Karpas-422 (cell line): Measurements from ENCODE around the gene SLTM. TPM values are rescaled to one million over a fixed set of nuclear protein-coding genes. Genes with fewer than 3 reads are reported as not detected.

Source experiments
- DNase-seq: peaks from one replicate; pipeline ENCODE4 v3.0.0-alpha.2; 2015
- H2AFZ ChIP-seq: fragments of 200-600 bp; sonication (generic); 2 replicates; pipeline ENCODE4 v1.6.1; 2014; ENCODE audit warnings: antibody characterized with exemption, low read length, mixed read lengths
- H3K27ac ChIP-seq: fragments of 200-600 bp; sonication (generic); 2 replicates; pipeline ENCODE4 v1.5.1; 2014; ENCODE audit warnings: mild to moderate bottlenecking, low read length, moderate library complexity
- H3K27me3 ChIP-seq: fragments of 200-600 bp; sonication (generic); 2 replicates; pipeline ENCODE4 v1.6.1; 2014; ENCODE audit warnings: low read length, mixed read lengths
- H3K36me3 ChIP-seq: fragments of 200-600 bp; sonication (generic); 2 replicates; pipeline ENCODE4 v1.6.1; 2014; ENCODE audit warnings: low read length, mixed read lengths; ENCODE audit not compliant: insufficient read depth
- H3K4me1 ChIP-seq: fragments of 200-600 bp; sonication (generic); 2 replicates; pipeline ENCODE4 v1.6.1; 2014; ENCODE audit warnings: mild to moderate bottlenecking, low read length, mixed read lengths
- H3K4me2 ChIP-seq: fragments of 200-600 bp; sonication (generic); 2 replicates; pipeline ENCODE4 v1.6.1; 2014; ENCODE audit warnings: low read length, low read depth, mild to moderate bottlenecking; ENCODE audit not compliant: poor library complexity, severe bottlenecking
- H3K4me3 ChIP-seq: fragments of 200-600 bp; sonication (generic); 2 replicates; pipeline ENCODE4 v1.5.1; 2014; ENCODE audit warnings: mild to moderate bottlenecking, antibody characterized with exemption, low read length, mixed read lengths
- H3K79me2 ChIP-seq: fragments of 200-600 bp; sonication (generic); 2 replicates; pipeline ENCODE4 v1.6.1; 2014; ENCODE audit warnings: mild to moderate bottlenecking, low read length, mixed read lengths
- H3K9ac ChIP-seq: fragments of 200-600 bp; sonication (generic); 2 replicates; pipeline ENCODE4 v1.6.0; 2014; ENCODE audit warnings: low read length
- H3K9me2 ChIP-seq: fragments of 200-600 bp; sonication (generic), shearing (Covaris generic); replicated peaks from 2 replicates; pipeline ENCODE4 v1.6.0; 2014; ENCODE audit warnings: mild to moderate bottlenecking, low read length, moderate library complexity; ENCODE audit not compliant: insufficient read depth
- H3K9me3 ChIP-seq: fragments of 300-700, 200-600 bp; sonication (generic); 2 replicates; pipeline ENCODE4 v1.6.1; 2014; ENCODE audit warnings: low read length, mixed read lengths
- H4K20me1 ChIP-seq: fragments of 200-600 bp; sonication (generic); 2 replicates; pipeline ENCODE4 v1.6.1; 2014; ENCODE audit warnings: mild to moderate bottlenecking, antibody characterized with exemption, low read length, low read depth; ENCODE audit not compliant: insufficient read depth
- total RNA-seq: library from RNA; depleted of rRNA; stranded (reverse); fragments of >200 nt; shearing (Covaris generic); gene quantifications from 2 replicates; pipeline ENCODE4 v1.2.3, GENCODE V29; 2014; ENCODE audit warnings: low replicate concordance

The SLTM gene
- total RNA-seq, 1 experiment from 2014 or later = 119 TPM

- Histone ChIP-seq H2AFZ (no peak overlapping the region), H3K9me3 (no peaks in the 10 kb centered on the region), H3K27me3 (no peaks in the 10 kb centered on the region), H3K4me3 (no peak overlapping the region), H3K9me2 (no peaks in the 10 kb centered on the region), H3K27ac (no peak overlapping the region), H3K79me2 (0 out of 2 replicates have a peak, but pooled peaks cover 3% of the 10 kb centered on the region), H3K36me3 (peaks cover 51% of the 10 kb centered on the region), H3K4me2 (no peak overlapping the region), H4K20me1 (no peaks in the 10 kb centered on the region), H3K4me1 (no peaks in the 10 kb centered on the region), H3K9ac (no peak overlapping the region)
- no peak for DNase-seq
Measured at GRCh38 chr15:58880320-58880719, 53.2 kb downstream of the SLTM start.

- H3K4me3 ChIP-seq = no peak overlapping the region
- no peaks in the 10 kb centered on the region for H3K9me3 ChIP-seq
- DNase-seq = no peak
- H3K27ac ChIP-seq = no peak overlapping the region
- H3K36me3 ChIP-seq = peaks cover 42% of the 10 kb centered on the region
- H3K79me2 ChIP-seq = 0 out of 2 replicates have a peak, but pooled peaks cover 3% of the 10 kb centered on the region
- no peaks in the 10 kb centered on the region for H3K4me1 ChIP-seq
- H3K4me2 ChIP-seq = no peak overlapping the region
- H3K27me3 ChIP-seq = no peaks in the 10 kb centered on the region
- no peaks in the 10 kb centered on the region for H4K20me1 ChIP-seq
- H3K9me2 ChIP-seq = no peaks in the 10 kb centered on the region
- H2AFZ ChIP-seq = no peak overlapping the region
- H3K9ac ChIP-seq = no peak overlapping the region
Measured at GRCh38 chr15:58877999-58878825, 55.3 kb downstream of the SLTM start.

- no peaks in the 10 kb centered on the region for H3K4me1 ChIP-seq
- no peaks in the 10 kb centered on the region for H3K79me2 ChIP-seq
- H3K27ac ChIP-seq = no peak overlapping the region
- H4K20me1 ChIP-seq = no peaks in the 10 kb centered on the region
- H3K27me3 ChIP-seq = no peaks in the 10 kb centered on the region
- H3K36me3 ChIP-seq = peaks cover 38% of the 10 kb centered on the region
- DNase-seq = no peak
- H3K9ac ChIP-seq = no peak overlapping the region
- no peaks in the 10 kb centered on the region for H3K9me2 ChIP-seq
- H2AFZ ChIP-seq = no peak overlapping the region
- no peak overlapping the region for H3K4me2 ChIP-seq
- H3K4me3 ChIP-seq = no peak overlapping the region
- H3K9me3 ChIP-seq = no peaks in the 10 kb centered on the region
Measured at GRCh38 chr15:58876306-58877106, 57.0 kb downstream of the SLTM start.

DNA sequence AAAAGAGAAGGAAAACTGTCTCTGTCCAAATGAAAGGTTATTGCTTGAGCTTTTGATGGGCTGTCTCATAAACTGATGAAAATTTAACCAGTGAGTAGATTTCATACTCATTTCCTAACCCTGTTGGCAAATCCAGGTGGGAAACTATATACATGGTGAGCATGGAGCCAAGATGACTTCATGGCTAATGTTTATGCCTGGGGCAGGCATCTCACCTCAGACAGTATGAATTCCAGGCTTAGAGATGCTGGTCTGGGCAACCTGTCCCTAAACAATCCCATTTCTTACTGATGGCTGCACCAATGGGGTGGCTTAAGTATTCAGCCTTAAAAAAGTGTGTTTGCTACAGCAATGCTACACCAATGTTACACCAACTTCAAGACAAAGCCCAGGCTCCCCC lies 58.1 kb downstream of the SLTM start:
- Histone ChIP-seq H4K20me1 (no peaks in the 10 kb centered on the region), H3K4me1 (no peaks in the 10 kb centered on the region), H3K9ac (no peak overlapping the region), H3K36me3 (peaks cover 27% of the 10 kb centered on the region), H3K9me3 (no peaks in the 10 kb centered on the region), H3K4me3 (no peak overlapping the region), H2AFZ (no peak overlapping the region), H3K9me2 (no peaks in the 10 kb centered on the region), H3K4me2 (no peak overlapping the region), H3K27ac (no peak overlapping the region), H3K27me3 (no peaks in the 10 kb centered on the region), H3K79me2 (no peaks in the 10 kb centered on the region)
- DNase-seq = no peak

- Histone ChIP-seq H3K9me3 (no peaks in the 10 kb centered on the region), H3K79me2 (no peaks in the 10 kb centered on the region), H3K9me2 (no peaks in the 10 kb centered on the region), H3K4me3 (no peak overlapping the region), H3K27ac (no peak overlapping the region), H3K9ac (no peak overlapping the region), H4K20me1 (no peaks in the 10 kb centered on the region), H3K4me1 (no peaks in the 10 kb centered on the region), H2AFZ (no peak overlapping the region), H3K36me3 (peaks cover 7% of the 10 kb centered on the region), H3K4me2 (no peak overlapping the region), H3K27me3 (no peaks in the 10 kb centered on the region)
- DNase-seq = no peak
Measured at GRCh38 chr15:58873267-58873666, 60.2 kb downstream of the SLTM start.

- Histone ChIP-seq H3K4me2 (no peak overlapping the region), H3K9me3 (no peaks in the 10 kb centered on the region), H3K27me3 (no peaks in the 10 kb centered on the region), H4K20me1 (no peaks in the 10 kb centered on the region), H3K36me3 (no peaks in the 10 kb centered on the region), H3K9me2 (no peaks in the 10 kb centered on the region), H2AFZ (no peak overlapping the region), H3K9ac (no peak overlapping the region), H3K4me3 (no peak overlapping the region), H3K79me2 (no peaks in the 10 kb centered on the region), H3K27ac (no peak overlapping the region), H3K4me1 (no peaks in the 10 kb centered on the region)
- DNase-seq = no peak
Measured at GRCh38 chr15:58870451-58870850, 63.0 kb downstream of the SLTM start.

DNA sequence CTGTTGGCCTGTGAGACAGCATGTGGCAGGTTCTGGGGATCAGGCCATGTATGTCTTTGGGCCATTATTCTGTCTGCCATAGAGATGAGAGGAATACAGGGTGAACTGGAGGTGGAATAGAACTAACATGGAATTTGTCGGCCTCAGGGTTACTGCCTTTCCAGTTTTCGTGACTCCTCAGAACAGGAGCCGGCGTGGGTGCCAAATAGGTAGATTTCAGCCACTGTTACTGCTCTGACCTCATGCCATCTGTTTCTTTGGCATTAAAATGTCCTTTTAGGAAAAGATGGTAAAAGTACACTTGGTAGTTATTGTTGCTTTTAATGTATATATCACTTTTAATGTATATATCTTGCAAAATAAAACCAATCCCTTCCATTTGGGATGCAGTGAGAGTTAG lies 65.6 kb downstream of the SLTM start:
- Histone ChIP-seq H3K9me2 (no peaks in the 10 kb centered on the region), H2AFZ (no peak overlapping the region), H3K9me3 (no peaks in the 10 kb centered on the region), H3K9ac (no peak overlapping the region), H3K79me2 (no peaks in the 10 kb centered on the region), H3K36me3 (no peaks in the 10 kb centered on the region), H3K4me3 (no peak overlapping the region), H4K20me1 (no peaks in the 10 kb centered on the region), H3K27ac (no peak overlapping the region), H3K27me3 (no peaks in the 10 kb centered on the region), H3K4me2 (no peak overlapping the region), H3K4me1 (no peaks in the 10 kb centered on the region)
- DNase-seq = no peak

DNA sequence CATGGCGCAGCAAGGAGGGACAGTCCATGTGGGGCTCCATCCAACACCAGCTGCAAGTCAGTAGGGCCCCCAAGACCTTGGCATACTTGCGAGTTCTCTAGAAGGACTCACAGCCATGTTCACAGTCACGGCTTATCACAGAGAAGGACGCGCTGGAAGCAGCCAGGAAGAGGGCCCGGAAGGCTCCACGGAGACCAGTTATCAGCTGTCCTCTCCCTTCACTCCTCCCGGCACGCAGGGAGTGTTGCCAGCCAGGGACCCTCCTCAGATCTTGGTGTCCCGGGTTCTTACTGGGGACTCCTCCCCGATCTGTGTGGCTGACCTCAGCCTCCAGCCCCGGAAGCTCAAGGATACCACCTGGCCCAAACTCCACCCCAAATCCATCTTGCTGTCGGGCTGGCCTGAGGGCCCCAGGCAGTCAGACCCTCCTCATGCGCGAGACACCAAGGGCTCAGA lies 68.0 kb downstream of the SLTM start:
- Histone ChIP-seq H3K4me2 (no peak overlapping the region), H3K9me2 (no peaks in the 10 kb centered on the region), H2AFZ (no peak overlapping the region), H3K4me1 (no peaks in the 10 kb centered on the region), H4K20me1 (no peaks in the 10 kb centered on the region), H3K9me3 (no peaks in the 10 kb centered on the region), H3K27me3 (no peaks in the 10 kb centered on the region), H3K79me2 (no peaks in the 10 kb centered on the region), H3K27ac (no peak overlapping the region), H3K9ac (no peak overlapping the region), H3K36me3 (no peaks in the 10 kb centered on the region), H3K4me3 (no peak overlapping the region)
- no peak for DNase-seq
